ENCODE results near the gene GFOD2. TPM values are rescaled to one million over a fixed set of nuclear protein-coding genes. Genes with fewer than 3 reads are reported as not detected.
A peak's percentile ranks its signal among the peaks of the same experiment; 100 is the strongest.

Gene GFOD2
- total and polyA plus RNA-seq, 2 of the 13 experiments (the other 11 are each of a cell fraction or from before 2014, with no cell fraction given) = 11.1 to 17.2 TPM

DNA sequence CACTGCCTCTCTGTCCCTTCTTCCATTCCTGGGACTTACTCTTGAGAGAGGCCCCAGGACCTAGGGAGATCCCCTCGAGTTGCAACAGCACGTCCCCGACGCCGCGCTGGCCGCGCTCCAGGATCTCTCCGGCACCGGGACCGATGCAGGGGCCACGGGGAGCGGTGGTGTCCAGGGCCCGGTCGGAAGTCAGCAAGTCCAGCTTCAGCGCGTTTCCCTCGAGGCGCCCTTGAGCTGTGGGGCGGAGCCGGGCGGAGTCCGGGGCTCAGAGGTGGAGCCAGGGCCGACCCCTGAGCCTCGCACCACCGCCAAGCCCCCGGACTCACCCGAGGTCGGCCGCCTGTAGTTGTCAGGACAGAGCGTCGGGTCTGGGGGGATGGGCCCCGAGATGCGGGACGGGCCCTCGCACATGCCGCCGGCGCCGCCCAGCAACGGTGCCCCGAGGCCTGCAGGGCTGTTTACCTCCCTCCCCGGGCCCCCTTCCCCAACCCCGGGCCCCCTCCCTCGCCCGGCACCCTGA, 53.0 kb downstream of the GFOD2 start (continued):
- TF ChIP-seq ZNF709 (CRISPR knock-in tag; IDR thresholded peaks at IDR 0.05) = no peak
- no peak for TF ChIP-seq ZNF10 (CRISPR knock-in tag; IDR thresholded peaks at IDR 0.05; ENCODE audit: borderline replicate concordance, low read depth)
- TF ChIP-seq ZNF263 (CRISPR knock-in tag; IDR thresholded peaks at IDR 0.05) = no peak
- TF ChIP-seq ZNF674 (CRISPR knock-in tag; IDR thresholded peaks at IDR 0.05; ENCODE audit: low read depth) = no peak
- peak; percentile 33; the same call in 1 of the 2 replicates for TF ChIP-seq TOPORS (CRISPR knock-in tag; IDR thresholded peaks at IDR 0.05)
- TF ChIP-seq GATAD1 (CRISPR knock-in tag; IDR thresholded peaks at IDR 0.05) = 0 out of 2 replicates have a peak, but pooled peaks have one; percentile 5
- TF ChIP-seq EED (CRISPR knock-in tag; IDR thresholded peaks at IDR 0.05) = no peak
- no peak; the same call in 1 of the 2 replicates for TF ChIP-seq KLF12 (CRISPR knock-in tag; IDR thresholded peaks at IDR 0.05; ENCODE audit: borderline replicate concordance)
- TF ChIP-seq RAD51 (IDR thresholded peaks at IDR 0.05; ENCODE audit: borderline replicate concordance) = no peak
- 0 out of 2 replicates have a peak, but pooled peaks have one; percentile 64 for TF ChIP-seq ZNF160 (CRISPR knock-in tag; IDR thresholded peaks at IDR 0.05)
- peak; percentile 27; the same call in 1 of the 2 replicates for TF ChIP-seq FOSL2 (CRISPR knock-in tag; IDR thresholded peaks at IDR 0.05)
- no peak for TF ChIP-seq PTBP1 (IDR thresholded peaks at IDR 0.05; ENCODE audit: low read depth, low read length, poor library complexity, severe bottlenecking)
- no peak for TF ChIP-seq GLI4 (CRISPR knock-in tag; IDR thresholded peaks at IDR 0.05; ENCODE audit: borderline replicate concordance)
- TF ChIP-seq, protein P1, sequence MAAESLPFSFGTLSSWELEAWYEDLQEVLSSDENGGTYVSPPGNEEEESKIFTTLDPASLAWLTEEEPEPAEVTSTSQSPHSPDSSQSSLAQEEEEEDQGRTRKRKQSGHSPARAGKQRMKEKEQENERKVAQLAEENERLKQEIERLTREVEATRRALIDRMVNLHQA (CRISPR knock-in tag; IDR thresholded peaks at IDR 0.05) = no peak
- TF ChIP-seq, protein P2, sequence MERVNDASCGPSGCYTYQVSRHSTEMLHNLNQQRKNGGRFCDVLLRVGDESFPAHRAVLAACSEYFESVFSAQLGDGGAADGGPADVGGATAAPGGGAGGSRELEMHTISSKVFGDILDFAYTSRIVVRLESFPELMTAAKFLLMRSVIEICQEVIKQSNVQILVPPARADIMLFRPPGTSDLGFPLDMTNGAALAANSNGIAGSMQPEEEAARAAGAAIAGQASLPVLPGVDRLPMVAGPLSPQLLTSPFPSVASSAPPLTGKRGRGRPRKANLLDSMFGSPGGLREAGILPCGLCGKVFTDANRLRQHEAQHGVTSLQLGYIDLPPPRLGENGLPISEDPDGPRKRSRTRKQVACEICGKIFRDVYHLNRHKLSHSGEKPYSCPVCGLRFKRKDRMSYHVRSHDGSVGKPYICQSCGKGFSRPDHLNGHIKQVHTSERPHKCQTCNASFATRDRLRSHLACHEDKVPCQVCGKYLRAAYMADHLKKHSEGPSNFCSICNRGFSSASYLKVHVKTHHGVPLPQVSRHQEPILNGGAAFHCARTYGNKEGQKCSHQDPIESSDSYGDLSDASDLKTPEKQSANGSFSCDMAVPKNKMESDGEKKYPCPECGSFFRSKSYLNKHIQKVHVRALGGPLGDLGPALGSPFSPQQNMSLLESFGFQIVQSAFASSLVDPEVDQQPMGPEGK (CRISPR knock-in tag; IDR thresholded peaks at IDR 0.05) = peak; percentile 68
- TF ChIP-seq, protein P3, sequence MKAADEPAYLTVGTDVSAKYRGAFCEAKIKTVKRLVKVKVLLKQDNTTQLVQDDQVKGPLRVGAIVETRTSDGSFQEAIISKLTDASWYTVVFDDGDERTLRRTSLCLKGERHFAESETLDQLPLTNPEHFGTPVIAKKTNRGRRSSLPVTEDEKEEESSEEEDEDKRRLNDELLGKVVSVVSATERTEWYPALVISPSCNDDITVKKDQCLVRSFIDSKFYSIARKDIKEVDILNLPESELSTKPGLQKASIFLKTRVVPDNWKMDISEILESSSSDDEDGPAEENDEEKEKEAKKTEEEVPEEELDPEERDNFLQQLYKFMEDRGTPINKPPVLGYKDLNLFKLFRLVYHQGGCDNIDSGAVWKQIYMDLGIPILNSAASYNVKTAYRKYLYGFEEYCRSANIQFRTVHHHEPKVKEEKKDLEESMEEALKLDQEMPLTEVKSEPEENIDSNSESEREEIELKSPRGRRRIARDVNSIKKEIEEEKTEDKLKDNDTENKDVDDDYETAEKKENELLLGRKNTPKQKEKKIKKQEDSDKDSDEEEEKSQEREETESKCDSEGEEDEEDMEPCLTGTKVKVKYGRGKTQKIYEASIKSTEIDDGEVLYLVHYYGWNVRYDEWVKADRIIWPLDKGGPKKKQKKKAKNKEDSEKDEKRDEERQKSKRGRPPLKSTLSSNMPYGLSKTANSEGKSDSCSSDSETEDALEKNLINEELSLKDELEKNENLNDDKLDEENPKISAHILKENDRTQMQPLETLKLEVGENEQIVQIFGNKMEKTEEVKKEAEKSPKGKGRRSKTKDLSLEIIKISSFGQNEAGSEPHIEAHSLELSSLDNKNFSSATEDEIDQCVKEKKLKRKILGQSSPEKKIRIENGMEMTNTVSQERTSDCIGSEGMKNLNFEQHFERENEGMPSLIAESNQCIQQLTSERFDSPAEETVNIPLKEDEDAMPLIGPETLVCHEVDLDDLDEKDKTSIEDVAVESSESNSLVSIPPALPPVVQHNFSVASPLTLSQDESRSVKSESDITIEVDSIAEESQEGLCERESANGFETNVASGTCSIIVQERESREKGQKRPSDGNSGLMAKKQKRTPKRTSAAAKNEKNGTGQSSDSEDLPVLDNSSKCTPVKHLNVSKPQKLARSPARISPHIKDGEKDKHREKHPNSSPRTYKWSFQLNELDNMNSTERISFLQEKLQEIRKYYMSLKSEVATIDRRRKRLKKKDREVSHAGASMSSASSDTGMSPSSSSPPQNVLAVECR (CRISPR knock-in tag; IDR thresholded peaks at IDR 0.05; ENCODE audit: borderline replicate concordance) = peak; percentile 83
- TF ChIP-seq GATAD2A (CRISPR knock-in tag; IDR thresholded peaks at IDR 0.05) = peak; percentile 44; the same call in 1 of the 2 replicates
- TF ChIP-seq, protein P4, sequence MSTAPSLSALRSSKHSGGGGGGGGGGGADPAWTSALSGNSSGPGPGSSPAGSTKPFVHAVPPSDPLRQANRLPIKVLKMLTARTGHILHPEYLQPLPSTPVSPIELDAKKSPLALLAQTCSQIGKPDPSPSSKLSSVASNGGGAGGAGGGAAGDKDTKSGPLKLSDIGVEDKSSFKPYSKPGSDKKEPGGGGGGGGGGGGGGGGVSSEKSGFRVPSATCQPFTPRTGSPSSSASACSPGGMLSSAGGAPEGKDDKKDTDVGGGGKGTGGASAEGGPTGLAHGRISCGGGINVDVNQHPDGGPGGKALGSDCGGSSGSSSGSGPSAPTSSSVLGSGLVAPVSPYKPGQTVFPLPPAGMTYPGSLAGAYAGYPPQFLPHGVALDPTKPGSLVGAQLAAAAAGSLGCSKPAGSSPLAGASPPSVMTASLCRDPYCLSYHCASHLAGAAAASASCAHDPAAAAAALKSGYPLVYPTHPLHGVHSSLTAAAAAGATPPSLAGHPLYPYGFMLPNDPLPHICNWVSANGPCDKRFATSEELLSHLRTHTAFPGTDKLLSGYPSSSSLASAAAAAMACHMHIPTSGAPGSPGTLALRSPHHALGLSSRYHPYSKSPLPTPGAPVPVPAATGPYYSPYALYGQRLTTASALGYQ (CRISPR knock-in tag; IDR thresholded peaks at IDR 0.05) = 0 out of 2 replicates have a peak, but pooled peaks have one; percentile 42
